ENCODE data around the gene GLIS1. TPM values are rescaled to one million over a fixed set of nuclear protein-coding genes. Genes with fewer than 3 reads are reported as not detected.

Gene GLIS1
- total RNA-seq, 1 experiment from 2014 or later, result 1.7 TPM

- no peak for ATAC-seq
- H3K27ac ChIP-seq (ENCODE audit: low read length), result no peak overlapping the region
These were observed 84.5 kb downstream of the GLIS1 start for GRCh38 chr1:53654216-53655210.

DNA sequence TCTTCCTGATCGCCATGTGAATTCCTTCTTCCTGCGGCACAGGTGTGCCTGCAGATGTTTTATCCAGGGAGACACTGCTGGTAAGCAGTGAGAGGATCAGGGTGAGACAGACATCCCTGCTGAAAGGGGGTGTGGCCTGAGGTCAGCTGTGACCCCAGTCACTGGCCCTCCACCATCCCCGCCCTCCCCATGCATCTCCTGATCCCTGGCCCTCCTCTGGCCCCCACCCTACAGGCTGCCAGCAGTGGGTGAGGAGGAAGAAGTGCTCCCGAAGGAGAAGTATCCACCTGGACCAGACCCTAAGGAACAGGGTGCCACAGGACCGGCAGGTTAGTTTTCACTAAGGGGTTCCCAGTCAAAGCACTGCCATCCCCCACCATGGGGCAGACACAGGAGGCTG lies 85.3 kb downstream of the GLIS1 start:
- Histone ChIP-seq H3K27me3 (ENCODE audit: low read length) (no peaks in the 10 kb centered on the region), H3K36me3 (ENCODE audit: low read depth, low read length) (no peaks in the 10 kb centered on the region), H3F3A (ENCODE audit: low read length, unreplicated experiment) (no peaks in the 10 kb centered on the region), H3K79me2 (ENCODE audit: low read length) (no peaks in the 10 kb centered on the region), H2AFZ (ENCODE audit: low read length) (no peak overlapping the region), H3K9me2 (replicated peaks; ENCODE audit: low read length) (no peaks in the 10 kb centered on the region), H3K4me2 (ENCODE audit: low read length) (no peak overlapping the region), H3K9ac (ENCODE audit: low read length) (no peak overlapping the region), H3K4me3 (ENCODE audit: low read length) (no peak overlapping the region), H4K20me1 (ENCODE audit: low read length) (no peaks in the 10 kb centered on the region), H3K4me1 (ENCODE audit: insufficient read depth, low read length) (no peaks in the 10 kb centered on the region), H3K9me3 (ENCODE audit: low read length) (no peaks in the 10 kb centered on the region), H3K27ac (ENCODE audit: low read length) (no peak overlapping the region)
- ChIA-PET POLR2A (ENCODE audit: unreplicated experiment) (no interaction called here), CTCF (no interaction called here)
- intact Hi-C loops (cut with micrococcal nuclease), result no loop called here
- TF ChIP-seq EZH2 (IDR thresholded peaks at IDR 0.05; ENCODE audit: low read length, unreplicated experiment), result no peak
- TF ChIP-seq, protein P1, sequence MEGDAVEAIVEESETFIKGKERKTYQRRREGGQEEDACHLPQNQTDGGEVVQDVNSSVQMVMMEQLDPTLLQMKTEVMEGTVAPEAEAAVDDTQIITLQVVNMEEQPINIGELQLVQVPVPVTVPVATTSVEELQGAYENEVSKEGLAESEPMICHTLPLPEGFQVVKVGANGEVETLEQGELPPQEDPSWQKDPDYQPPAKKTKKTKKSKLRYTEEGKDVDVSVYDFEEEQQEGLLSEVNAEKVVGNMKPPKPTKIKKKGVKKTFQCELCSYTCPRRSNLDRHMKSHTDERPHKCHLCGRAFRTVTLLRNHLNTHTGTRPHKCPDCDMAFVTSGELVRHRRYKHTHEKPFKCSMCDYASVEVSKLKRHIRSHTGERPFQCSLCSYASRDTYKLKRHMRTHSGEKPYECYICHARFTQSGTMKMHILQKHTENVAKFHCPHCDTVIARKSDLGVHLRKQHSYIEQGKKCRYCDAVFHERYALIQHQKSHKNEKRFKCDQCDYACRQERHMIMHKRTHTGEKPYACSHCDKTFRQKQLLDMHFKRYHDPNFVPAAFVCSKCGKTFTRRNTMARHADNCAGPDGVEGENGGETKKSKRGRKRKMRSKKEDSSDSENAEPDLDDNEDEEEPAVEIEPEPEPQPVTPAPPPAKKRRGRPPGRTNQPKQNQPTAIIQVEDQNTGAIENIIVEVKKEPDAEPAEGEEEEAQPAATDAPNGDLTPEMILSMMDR (conservative IDR thresholded peaks at IDR 0.05; ENCODE audit: low read depth, low read length), result no peak
- TF ChIP-seq EZH2phosphoT487 (IDR thresholded peaks at IDR 0.05; ENCODE audit: borderline replicate concordance, low read length), result no peak
- DNase-seq (no peak), ATAC-seq (no peak)
- no TSS peak for BruUV-seq (replicated peaks)

More at GRCh38 chr1:53654216-53655210, 84.5 kb downstream of the GLIS1 start:
- Histone ChIP-seq H3K9ac (ENCODE audit: low read length) (no peak overlapping the region), H3K4me1 (ENCODE audit: insufficient read depth, low read length) (no peaks in the 10 kb centered on the region), H3K27me3 (ENCODE audit: low read length) (no peaks in the 10 kb centered on the region), H3K36me3 (ENCODE audit: low read depth, low read length) (no peaks in the 10 kb centered on the region), H2AFZ (ENCODE audit: low read length) (no peak overlapping the region), H4K20me1 (ENCODE audit: low read length) (no peaks in the 10 kb centered on the region), H3K9me2 (replicated peaks; ENCODE audit: low read length) (no peaks in the 10 kb centered on the region), H3K4me2 (ENCODE audit: low read length) (no peak overlapping the region), H3F3A (ENCODE audit: low read length, unreplicated experiment) (no peaks in the 10 kb centered on the region), H3K4me3 (ENCODE audit: low read length) (no peak overlapping the region), H3K79me2 (ENCODE audit: low read length) (no peaks in the 10 kb centered on the region), H3K9me3 (ENCODE audit: low read length) (no peaks in the 10 kb centered on the region)
- intact Hi-C loops (cut with micrococcal nuclease), result no loop called here
- ChIA-PET POLR2A (ENCODE audit: unreplicated experiment) (no interaction called here), CTCF (no interaction called here)
- no TSS peak for BruUV-seq (replicated peaks)
- no peak for DNase-seq
- TF ChIP-seq EZH2 (IDR thresholded peaks at IDR 0.05; ENCODE audit: low read length, unreplicated experiment) (no peak), EZH2phosphoT487 (IDR thresholded peaks at IDR 0.05; ENCODE audit: borderline replicate concordance, low read length) (no peak)
- TF ChIP-seq, protein P1 (conservative IDR thresholded peaks at IDR 0.05; ENCODE audit: low read depth, low read length), result no peak

- Histone ChIP-seq H3F3A (ENCODE audit: low read length, unreplicated experiment) (no peaks in the 10 kb centered on the region), H2AFZ (ENCODE audit: low read length) (no peak overlapping the region), H3K4me2 (ENCODE audit: low read length) (no peak overlapping the region), H3K4me1 (ENCODE audit: insufficient read depth, low read length) (no peaks in the 10 kb centered on the region), H3K9ac (ENCODE audit: low read length) (no peak overlapping the region), H3K27me3 (ENCODE audit: low read length) (no peaks in the 10 kb centered on the region), H3K9me2 (replicated peaks; ENCODE audit: low read length) (no peaks in the 10 kb centered on the region), H3K27ac (ENCODE audit: low read length) (no peak overlapping the region), H3K4me3 (ENCODE audit: low read length) (no peak overlapping the region), H3K79me2 (ENCODE audit: low read length) (no peaks in the 10 kb centered on the region), H3K36me3 (ENCODE audit: low read depth, low read length) (no peaks in the 10 kb centered on the region), H3K9me3 (ENCODE audit: low read length) (no peaks in the 10 kb centered on the region), H4K20me1 (ENCODE audit: low read length) (no peaks in the 10 kb centered on the region)
- POLR2A ChIA-PET (ENCODE audit: unreplicated experiment), result no interaction called here
- intact Hi-C loops (cut with micrococcal nuclease), result no loop called here
- BruUV-seq (replicated peaks), result no TSS peak
- ATAC-seq, result no peak
- no peak for DNase-seq
- CTCF ChIA-PET, result no interaction called here
- TF ChIP-seq EZH2phosphoT487 (IDR thresholded peaks at IDR 0.05; ENCODE audit: borderline replicate concordance, low read length) (no peak), EZH2 (IDR thresholded peaks at IDR 0.05; ENCODE audit: low read length, unreplicated experiment) (no peak)
- TF ChIP-seq, protein P1 (conservative IDR thresholded peaks at IDR 0.05; ENCODE audit: low read depth, low read length), result no peak
These were observed 85.8 kb downstream of the GLIS1 start for GRCh38 chr1:53653200-53653575.
